DND-41 (cell line): ENCODE data around the gene ATP5F1A.

Source experiments
- CTCF ChIP-seq: IDR thresholded peaks from 2 replicates; pipeline ENCODE4 v1.5.1; 2012; ENCODE audit warnings: borderline replicate concordance, low read length, moderate library complexity, mild to moderate bottlenecking; ENCODE audit not compliant: poor library complexity, severe bottlenecking; ENCODE audit errors: extremely low read depth
- EZH2 ChIP-seq: IDR thresholded peaks from 3 replicates; pipeline ENCODE4 v1.6.1; 2012; ENCODE audit warnings: borderline replicate concordance, low read depth, mild to moderate bottlenecking, moderate library complexity, low read length, inconsistent platforms; ENCODE audit not compliant: severe bottlenecking

- no peak for TF ChIP-seq CTCF
- no peak for TF ChIP-seq EZH2
Observed at GRCh38 chr18:46140173-46140572, 42.1 kb upstream of the ATP5F1A start.
